ENCODE results near the gene PMPCA.

The PMPCA gene

DNA sequence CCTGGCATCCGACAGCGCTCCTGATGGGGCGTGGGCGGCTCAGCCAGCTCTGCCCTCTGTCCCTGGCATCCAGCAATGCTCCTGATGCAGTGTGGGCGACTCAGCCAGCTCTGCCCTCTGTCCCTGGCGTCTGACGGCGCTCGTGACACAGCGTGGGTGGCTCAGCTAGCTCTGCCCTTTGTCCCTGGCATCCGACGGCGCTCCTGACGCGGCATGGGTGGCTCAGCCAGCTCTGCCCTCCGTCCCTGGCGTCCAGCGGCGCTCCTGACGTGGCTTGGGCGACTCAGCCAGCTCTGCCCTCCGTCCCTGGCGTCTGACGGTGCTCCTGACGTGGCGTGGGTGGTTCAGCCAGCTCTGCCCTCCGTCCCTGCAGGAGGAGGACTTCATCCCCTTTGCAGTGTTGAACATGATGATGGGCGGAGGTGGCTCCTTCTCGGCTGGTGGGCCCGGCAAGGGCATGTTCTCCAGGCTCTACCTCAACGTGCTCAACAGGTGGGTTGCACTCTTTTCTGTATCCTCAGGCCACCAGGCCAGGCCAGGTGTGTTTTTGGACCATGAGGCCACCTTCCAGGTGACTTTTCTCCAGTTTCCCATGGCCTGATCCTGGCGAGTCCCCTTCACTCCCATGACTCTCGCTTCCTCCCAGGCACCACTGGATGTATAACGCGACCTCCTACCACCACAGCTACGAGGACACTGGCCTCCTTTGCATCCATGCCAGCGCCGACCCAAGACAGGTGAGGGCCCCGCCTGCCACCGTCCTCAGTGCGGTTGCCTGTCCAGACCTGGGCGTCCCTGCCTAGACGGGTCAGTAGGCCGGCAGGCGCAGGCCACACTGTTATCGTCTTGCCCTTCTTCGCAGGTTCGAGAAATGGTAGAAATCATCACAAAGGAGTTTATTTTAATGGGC lies 8.0 kb downstream of the PMPCA start:
- H3K9ac ChIP-seq (ENCODE audit: low read length): no peak overlapping the region
- H3K4me2 ChIP-seq (ENCODE audit: low read length): no peak overlapping the region
- H2AFZ ChIP-seq (ENCODE audit: low read length): no peak overlapping the region
- no peaks in the 10 kb centered on the region for H3K79me2 ChIP-seq (ENCODE audit: insufficient read depth, low read length)
- no peaks in the 10 kb centered on the region for H3F3A ChIP-seq (ENCODE audit: insufficient read depth, low read length)
- H3K9me2 ChIP-seq (ENCODE audit: low read depth, low read length): no peaks in the 10 kb centered on the region
- H3K4me3 ChIP-seq (ENCODE audit: low read depth, low read length, poor library complexity, severe bottlenecking): no peak overlapping the region
- no peak overlapping the region for H3K27ac ChIP-seq (ENCODE audit: low read depth, low read length, poor library complexity, severe bottlenecking)
- H3K4me1 ChIP-seq (ENCODE audit: insufficient read depth, low read length, severe bottlenecking): no peaks in the 10 kb centered on the region
- no peaks in the 10 kb centered on the region for H3K9me3 ChIP-seq (ENCODE audit: low read length)
- TF ChIP-seq, protein P1, sequence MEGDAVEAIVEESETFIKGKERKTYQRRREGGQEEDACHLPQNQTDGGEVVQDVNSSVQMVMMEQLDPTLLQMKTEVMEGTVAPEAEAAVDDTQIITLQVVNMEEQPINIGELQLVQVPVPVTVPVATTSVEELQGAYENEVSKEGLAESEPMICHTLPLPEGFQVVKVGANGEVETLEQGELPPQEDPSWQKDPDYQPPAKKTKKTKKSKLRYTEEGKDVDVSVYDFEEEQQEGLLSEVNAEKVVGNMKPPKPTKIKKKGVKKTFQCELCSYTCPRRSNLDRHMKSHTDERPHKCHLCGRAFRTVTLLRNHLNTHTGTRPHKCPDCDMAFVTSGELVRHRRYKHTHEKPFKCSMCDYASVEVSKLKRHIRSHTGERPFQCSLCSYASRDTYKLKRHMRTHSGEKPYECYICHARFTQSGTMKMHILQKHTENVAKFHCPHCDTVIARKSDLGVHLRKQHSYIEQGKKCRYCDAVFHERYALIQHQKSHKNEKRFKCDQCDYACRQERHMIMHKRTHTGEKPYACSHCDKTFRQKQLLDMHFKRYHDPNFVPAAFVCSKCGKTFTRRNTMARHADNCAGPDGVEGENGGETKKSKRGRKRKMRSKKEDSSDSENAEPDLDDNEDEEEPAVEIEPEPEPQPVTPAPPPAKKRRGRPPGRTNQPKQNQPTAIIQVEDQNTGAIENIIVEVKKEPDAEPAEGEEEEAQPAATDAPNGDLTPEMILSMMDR (IDR thresholded peaks at IDR 0.05; ENCODE audit: low read length): no peak
- TF ChIP-seq EZH2 (IDR thresholded peaks at IDR 0.05; ENCODE audit: borderline replicate concordance, low read length): no peak
- H4K20me1 ChIP-seq (ENCODE audit: insufficient read depth, low read length): no peaks in the 10 kb centered on the region
- peaks cover 92% of the 10 kb centered on the region for H3K36me3 ChIP-seq (ENCODE audit: insufficient read depth, low read length)
- H3K27me3 ChIP-seq (ENCODE audit: insufficient read depth, low read length): no peaks in the 10 kb centered on the region

DNA sequence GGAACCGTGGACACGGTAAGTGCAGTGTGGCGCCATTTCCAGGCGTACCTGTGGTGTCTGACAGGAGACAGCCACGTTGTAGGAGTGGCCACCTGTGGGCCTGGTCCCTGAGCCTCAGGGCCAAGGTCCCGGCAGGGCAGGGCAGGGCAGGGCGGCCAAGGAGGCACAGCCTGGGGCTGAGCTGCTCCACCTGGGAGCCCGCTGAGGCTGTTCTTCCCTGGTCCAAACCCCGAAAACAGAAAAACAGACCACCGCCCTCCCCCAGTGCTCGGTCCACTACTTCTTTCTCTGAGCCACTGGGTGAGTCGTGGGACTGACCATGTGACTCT lies 8.6 kb downstream of the PMPCA start:
- Histone ChIP-seq H4K20me1 (ENCODE audit: insufficient read depth, low read length) (no peaks in the 10 kb centered on the region), H3K9ac (ENCODE audit: low read length) (no peak overlapping the region), H2AFZ (ENCODE audit: low read length) (no peak overlapping the region), H3K4me1 (ENCODE audit: insufficient read depth, low read length, severe bottlenecking) (no peaks in the 10 kb centered on the region), H3K79me2 (ENCODE audit: insufficient read depth, low read length) (no peaks in the 10 kb centered on the region), H3K9me2 (ENCODE audit: low read depth, low read length) (no peaks in the 10 kb centered on the region), H3K27ac (ENCODE audit: low read depth, low read length, poor library complexity, severe bottlenecking) (no peak overlapping the region), H3K9me3 (ENCODE audit: low read length) (no peaks in the 10 kb centered on the region), H3K4me2 (ENCODE audit: low read length) (no peak overlapping the region), H3F3A (ENCODE audit: insufficient read depth, low read length) (no peaks in the 10 kb centered on the region), H3K27me3 (ENCODE audit: insufficient read depth, low read length) (no peaks in the 10 kb centered on the region), H3K36me3 (ENCODE audit: insufficient read depth, low read length) (peaks cover 92% of the 10 kb centered on the region), H3K4me3 (ENCODE audit: low read depth, low read length, poor library complexity, severe bottlenecking) (no peak overlapping the region)
- no peak for TF ChIP-seq EZH2 (IDR thresholded peaks at IDR 0.05; ENCODE audit: borderline replicate concordance, low read length)
- TF ChIP-seq, protein P1 (IDR thresholded peaks at IDR 0.05; ENCODE audit: low read length): no peak

DNA sequence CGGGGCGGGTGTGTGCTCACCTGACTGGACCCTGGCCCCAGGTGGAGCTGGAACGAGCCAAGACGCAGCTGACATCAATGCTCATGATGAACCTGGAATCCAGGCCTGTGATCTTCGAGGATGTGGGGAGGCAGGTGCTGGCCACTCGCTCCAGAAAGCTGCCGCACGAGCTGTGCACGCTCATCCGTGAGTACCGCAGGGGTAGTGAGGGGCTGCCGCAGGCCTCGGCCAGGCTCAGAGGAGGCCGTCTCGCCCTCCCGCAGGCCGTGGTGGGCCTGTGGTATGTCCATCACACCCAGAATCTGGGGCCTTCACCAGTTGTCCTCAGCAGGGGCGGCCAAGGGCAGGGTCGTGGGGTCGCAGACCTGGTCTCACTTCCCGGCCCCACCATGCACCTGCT lies 11.3 kb downstream of the PMPCA start:
- H3K36me3 ChIP-seq (ENCODE audit: insufficient read depth, low read length): peaks cover 77% of the 10 kb centered on the region
- no peak overlapping the region for H3K4me2 ChIP-seq (ENCODE audit: low read length)
- no peak for TF ChIP-seq EZH2 (IDR thresholded peaks at IDR 0.05; ENCODE audit: borderline replicate concordance, low read length)
- TF ChIP-seq, protein P1 (IDR thresholded peaks at IDR 0.05; ENCODE audit: low read length): no peak
- no peaks in the 10 kb centered on the region for H3K79me2 ChIP-seq (ENCODE audit: insufficient read depth, low read length)
- H3K9ac ChIP-seq (ENCODE audit: low read length): no peak overlapping the region
- no peaks in the 10 kb centered on the region for H3K9me2 ChIP-seq (ENCODE audit: low read depth, low read length)
- no peaks in the 10 kb centered on the region for H3K4me1 ChIP-seq (ENCODE audit: insufficient read depth, low read length, severe bottlenecking)
- H2AFZ ChIP-seq (ENCODE audit: low read length): no peak overlapping the region
- no peaks in the 10 kb centered on the region for H3F3A ChIP-seq (ENCODE audit: insufficient read depth, low read length)
- H3K27me3 ChIP-seq (ENCODE audit: insufficient read depth, low read length): no peaks in the 10 kb centered on the region
- no peak overlapping the region for H3K27ac ChIP-seq (ENCODE audit: low read depth, low read length, poor library complexity, severe bottlenecking)
- no peaks in the 10 kb centered on the region for H4K20me1 ChIP-seq (ENCODE audit: insufficient read depth, low read length)
- no peak overlapping the region for H3K4me3 ChIP-seq (ENCODE audit: low read depth, low read length, poor library complexity, severe bottlenecking)
- H3K9me3 ChIP-seq (ENCODE audit: low read length): no peaks in the 10 kb centered on the region

All from OCI-LY1 (cell line).